ENCODE results near the gene SALL3.

The SALL3 gene

GRCh38 chr18:79000997-79001396 lies 21.4 kb downstream of the SALL3 start:
- in situ Hi-C loops (cut with MboI; ENCODE audit: low sequenced_read_pairs): no loop called here

DNA sequence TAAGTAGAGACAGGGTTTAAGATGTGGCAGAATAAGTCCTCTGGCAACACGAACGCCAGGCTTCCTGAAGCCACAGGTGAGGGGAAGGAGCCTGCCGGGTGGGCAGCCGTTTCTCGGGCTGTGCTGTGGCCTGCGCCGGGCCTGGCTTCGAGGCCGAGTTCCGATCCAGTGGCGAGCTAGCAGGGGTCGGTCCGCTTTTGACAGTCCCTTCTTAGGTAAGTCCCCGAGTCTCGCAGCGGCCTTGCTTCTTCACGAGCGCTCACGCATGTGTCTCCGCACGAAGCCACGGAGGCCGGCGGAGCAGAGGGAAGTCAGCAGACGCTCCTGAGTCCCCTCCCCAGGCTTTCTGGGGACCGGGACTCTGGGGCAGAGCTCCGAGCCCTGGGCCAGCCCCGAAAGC lies 26.0 kb downstream of the SALL3 start:
- in situ Hi-C loops (cut with MboI; ENCODE audit: low sequenced_read_pairs): no loop called here

- in situ Hi-C loops (cut with MboI; ENCODE audit: low sequenced_read_pairs): no loop called here
Observed at GRCh38 chr18:79006106-79006795, 26.6 kb downstream of the SALL3 start.

DNA sequence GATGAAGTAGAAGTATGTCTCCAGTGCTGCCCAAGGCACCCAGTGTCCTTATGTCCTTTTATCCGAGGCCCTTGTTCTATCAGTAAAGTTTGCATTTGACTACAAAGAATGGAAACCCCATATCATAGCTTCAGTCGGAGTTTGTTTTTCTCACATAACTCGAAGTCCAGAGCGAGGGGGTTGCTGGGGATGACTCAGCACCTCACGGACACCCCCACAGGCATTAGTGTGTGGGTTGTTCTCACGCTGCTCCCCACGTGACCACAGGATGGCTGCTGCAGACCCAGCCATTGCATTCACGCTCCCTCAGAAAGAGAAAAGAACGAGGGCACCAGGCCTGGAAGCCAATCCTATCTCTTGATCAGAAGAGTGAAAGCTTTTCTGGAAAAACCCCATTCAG lies 27.8 kb downstream of the SALL3 start:
- in situ Hi-C loops (cut with MboI; ENCODE audit: low sequenced_read_pairs): no loop called here

- in situ Hi-C loops (cut with MboI; ENCODE audit: low sequenced_read_pairs): no loop called here
Observed at GRCh38 chr18:79008356-79008940, 28.8 kb downstream of the SALL3 start.

DNA sequence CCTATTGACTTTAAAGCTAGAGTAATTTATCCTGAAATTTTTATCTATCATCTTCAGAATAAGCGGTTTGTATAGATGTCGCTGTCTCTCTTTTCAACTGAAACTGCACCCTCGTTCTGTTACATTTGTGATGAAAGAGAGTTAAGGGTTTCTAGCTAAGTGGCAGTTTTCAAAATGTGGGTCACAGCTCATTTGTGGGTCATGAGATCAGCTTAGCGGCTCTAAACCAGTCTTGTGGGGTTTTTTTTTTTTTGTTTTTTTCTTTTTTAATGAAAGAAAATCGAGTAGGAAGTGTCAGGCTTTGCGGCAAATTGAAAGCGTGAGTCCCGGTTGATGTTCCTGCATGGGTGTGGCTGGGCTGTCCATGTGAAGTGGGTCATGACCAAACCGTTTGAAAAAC lies 31.2 kb downstream of the SALL3 start:
- in situ Hi-C loops (cut with MboI; ENCODE audit: low sequenced_read_pairs): no loop called here

DNA sequence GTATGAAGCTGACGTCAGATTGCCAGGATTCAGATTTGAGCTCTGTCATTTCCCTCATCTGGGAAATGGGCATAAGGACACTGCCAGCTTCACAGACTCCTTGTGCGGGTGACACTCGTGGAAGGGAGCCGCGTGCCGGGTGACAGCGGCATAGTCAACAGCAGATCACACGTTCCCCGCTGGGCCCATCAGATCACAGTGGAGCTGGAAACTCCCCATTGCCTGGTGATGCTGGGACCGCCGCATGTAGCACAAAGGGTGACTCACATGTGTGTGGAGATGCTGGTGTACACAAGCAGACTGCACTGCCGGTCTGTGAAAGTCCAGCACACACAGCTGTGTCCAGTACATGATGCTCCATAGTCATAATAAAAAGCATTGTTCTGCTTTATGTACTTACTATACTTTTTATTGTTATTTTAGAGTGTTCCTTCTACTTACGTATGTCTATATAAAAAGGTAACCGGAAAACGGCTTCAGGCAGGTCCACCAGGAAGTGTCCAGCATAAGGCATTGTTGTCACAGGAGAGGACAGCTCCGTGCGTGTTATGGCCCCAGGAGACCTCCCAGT lies 31.8 kb downstream of the SALL3 start:
- in situ Hi-C loops (cut with MboI; ENCODE audit: low sequenced_read_pairs): no loop called here

- in situ Hi-C loops (cut with MboI; ENCODE audit: low sequenced_read_pairs): no loop called here
Observed at GRCh38 chr18:79013869-79014268, 34.3 kb downstream of the SALL3 start.

DNA sequence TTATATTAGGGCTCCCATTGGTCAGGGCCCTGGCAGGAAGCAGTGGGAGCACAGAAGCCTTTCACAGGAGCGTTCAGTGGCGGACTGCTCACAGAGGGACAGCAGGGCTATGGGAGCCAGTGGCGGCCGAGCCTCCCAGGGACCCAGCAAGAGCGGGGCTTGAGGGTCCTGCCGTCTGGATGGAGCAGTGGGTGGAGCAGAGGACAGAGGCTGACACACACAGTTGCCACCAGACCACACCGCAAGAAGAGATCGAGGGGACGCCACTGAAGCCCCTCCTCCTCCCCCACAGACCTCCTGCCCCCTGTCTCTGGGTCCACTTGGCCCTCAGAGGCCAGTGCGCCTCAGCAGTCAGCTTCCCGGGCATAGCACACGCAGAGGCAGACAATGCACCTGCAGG lies 39.3 kb downstream of the SALL3 start:
- in situ Hi-C loops (cut with MboI; ENCODE audit: low sequenced_read_pairs): no loop called here

- in situ Hi-C loops (cut with MboI; ENCODE audit: low sequenced_read_pairs): no loop called here
Observed at GRCh38 chr18:79019881-79020280, 40.3 kb downstream of the SALL3 start.

GRCh38 chr18:79022603-79023002 lies 43.0 kb downstream of the SALL3 start:
- in situ Hi-C loops (cut with MboI; ENCODE audit: low sequenced_read_pairs): no loop called here

DNA sequence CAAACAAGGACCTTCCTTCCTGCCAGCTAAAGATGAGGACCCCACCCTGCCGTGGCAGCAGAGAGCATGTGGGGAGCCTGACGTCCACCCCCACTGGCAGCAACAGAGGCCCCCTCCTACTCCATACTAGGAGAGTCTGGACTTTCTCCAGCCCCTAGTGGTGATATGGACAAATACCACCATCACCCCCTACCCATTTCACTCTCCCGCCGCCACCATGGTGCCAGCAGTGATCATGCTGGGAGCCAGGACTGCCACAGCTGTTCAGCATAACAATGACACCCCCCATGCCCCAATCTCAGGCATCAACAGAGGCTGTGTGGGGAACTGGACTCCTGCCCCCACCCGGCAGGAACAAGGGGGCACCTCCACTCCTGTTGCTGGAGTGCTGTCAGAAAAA lies 46.9 kb downstream of the SALL3 start:
- in situ Hi-C loops (cut with MboI; ENCODE audit: low sequenced_read_pairs): no loop called here

DNA sequence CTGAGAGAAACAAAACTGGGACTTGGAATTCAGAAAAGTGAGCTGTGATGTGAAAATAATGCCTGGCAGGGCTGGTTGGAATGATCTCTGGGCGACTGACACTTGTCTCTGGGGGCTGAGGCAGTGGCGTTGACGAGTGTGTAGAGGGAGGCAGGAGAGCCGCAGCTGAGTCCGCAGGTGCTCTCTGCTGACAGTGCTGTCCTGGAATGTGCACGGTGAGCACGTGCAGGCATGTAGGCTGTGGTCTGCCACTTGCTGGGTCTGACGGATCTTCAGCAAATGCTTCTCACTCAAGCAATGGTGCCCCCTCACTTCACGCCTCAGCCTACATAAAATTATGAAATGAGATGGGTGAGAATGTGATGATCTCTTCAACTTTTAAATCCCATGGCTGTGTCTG lies 51.1 kb downstream of the SALL3 start:
- in situ Hi-C loops (cut with MboI; ENCODE audit: low sequenced_read_pairs): no loop called here

- in situ Hi-C loops (cut with MboI; ENCODE audit: low sequenced_read_pairs): no loop called here
Observed at GRCh38 chr18:79042276-79042675, 62.7 kb downstream of the SALL3 start.

DNA sequence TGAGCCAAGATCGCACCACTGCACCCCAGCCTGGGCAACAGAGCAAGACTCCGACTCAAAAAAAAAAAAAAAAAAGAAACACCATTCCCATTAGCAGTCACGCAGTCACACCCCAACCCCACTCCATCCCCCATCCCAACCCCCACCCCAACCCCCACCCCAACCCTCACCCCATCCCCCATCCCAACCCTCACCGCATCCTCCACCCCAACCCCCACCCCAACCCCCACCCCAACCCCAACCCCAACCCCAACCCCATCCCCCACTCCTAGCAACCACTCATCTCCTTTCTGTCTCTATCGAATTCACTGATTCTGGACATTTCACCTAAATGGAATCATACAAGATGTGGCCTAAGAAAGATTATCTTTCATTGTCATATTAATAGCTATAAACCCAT lies 63.7 kb downstream of the SALL3 start:
- in situ Hi-C loops (cut with MboI; ENCODE audit: low sequenced_read_pairs): no loop called here

- in situ Hi-C loops (cut with MboI; ENCODE audit: low sequenced_read_pairs): no loop called here
Observed at GRCh38 chr18:79046522-79046921, 66.9 kb downstream of the SALL3 start.

DNA sequence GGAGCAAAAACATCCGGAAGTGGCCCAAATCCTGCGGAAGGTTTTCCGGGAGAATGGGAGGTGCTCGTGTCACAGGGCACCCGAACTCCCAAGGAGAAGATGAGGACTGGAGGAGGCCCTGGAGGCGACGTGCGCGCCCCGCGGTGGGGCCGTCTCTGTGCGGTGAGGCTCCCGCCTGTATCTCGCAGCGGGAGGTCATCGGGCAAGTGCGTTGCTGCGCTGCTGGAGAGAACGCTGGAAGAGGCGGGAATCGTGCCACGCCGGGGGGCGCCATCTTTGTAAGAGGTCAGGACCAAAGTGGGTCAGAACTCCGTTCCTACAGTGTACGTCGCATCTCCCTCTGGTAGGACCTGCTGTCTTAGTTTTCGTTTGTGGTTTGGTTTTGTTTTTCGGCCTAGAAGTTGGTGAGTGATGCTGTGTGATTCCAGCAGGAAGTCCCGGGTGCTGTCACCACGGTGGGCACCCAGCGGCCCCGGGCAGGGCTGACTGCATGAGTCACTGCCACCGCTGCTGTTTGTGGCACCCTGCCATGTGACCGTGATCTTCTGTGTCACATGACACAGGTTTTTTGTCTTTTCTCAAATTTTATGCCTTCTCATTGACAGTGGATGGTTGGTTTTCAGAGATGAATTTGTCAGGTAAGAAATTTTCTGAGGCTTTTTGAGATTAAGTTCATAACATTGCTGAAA lies 68.1 kb downstream of the SALL3 start:
- in situ Hi-C loops (cut with MboI; ENCODE audit: low sequenced_read_pairs): no loop called here

- in situ Hi-C loops (cut with MboI; ENCODE audit: low sequenced_read_pairs): no loop called here
Observed at GRCh38 chr18:79048245-79048632, 68.6 kb downstream of the SALL3 start.

GRCh38 chr18:79049506-79049905 lies 69.9 kb downstream of the SALL3 start:
- in situ Hi-C loops (cut with MboI; ENCODE audit: low sequenced_read_pairs): no loop called here
